Gastroesophageal sphincter (tissue), 4 donors: Measurements from ENCODE around the gene PDZD8. TPM values are rescaled to one million over a fixed set of nuclear protein-coding genes. Genes with fewer than 3 reads are reported as not detected.

Source experiments
- ATAC-seq: fragments of 150-250 bp; one replicate; pipeline ENCODE4 v1.9.1; 2016; ENCODE audit warnings: mild to moderate bottlenecking, moderate library complexity
- H3K27ac ChIP-seq, 4 donors: fragments of 200-600 bp; sonication (generic) in 3 of 4; 1 replicate in 3 of 4; 2 replicates in 1 of 4; pipeline ENCODE4 v1.5.1; 2016 to 2019
- H3K27me3 ChIP-seq: fragments of 200-600 bp; sonication (generic); one replicate; pipeline ENCODE4 v1.5.1; 2019
- H3K36me3 ChIP-seq, 2 donors: fragments of 200-600 bp; sonication (generic); one replicate each; pipeline ENCODE4 v1.5.1; 2019; ENCODE audit warnings: control low read depth in 1 of 2
- H3K4me1 ChIP-seq, 3 donors: fragments of 200-600 bp; sonication (generic); 1 replicate in 2 of 3; 2 replicates in 1 of 3; pipeline ENCODE4 v1.5.1; 2016 to 2019; ENCODE audit warnings: control low read depth in 2 of 3
- H3K4me3 ChIP-seq, 2 donors: fragments of 200-600 bp; sonication (generic); one replicate each; pipeline ENCODE4 v1.5.1; 2019; ENCODE audit warnings: mild to moderate bottlenecking in 1 of 2, moderate library complexity in 1 of 2
- H3K9me3 ChIP-seq, 3 donors: fragments of 200-600 bp; sonication (generic); one replicate each; pipeline ENCODE4 v1.5.1; 2017 to 2019; ENCODE audit warnings: control low read depth in 2 of 3
- CTCF ChIP-seq, 4 experiments: fragments of 200-600 bp in 2 of 4; fragments of 450-650 bp in 2 of 4; sonication (generic) in 1 of 4; IDR thresholded peaks; one replicate each; pipeline ENCODE4 v1.5.1; 2017 to 2019; ENCODE audit warnings: antibody characterized with exemption in 4 of 4, mild to moderate bottlenecking in 2 of 4, moderate library complexity in 2 of 4
- EP300 ChIP-seq: sonication (generic); formaldehyde crosslinking; IDR thresholded peaks from one replicate; pipeline ENCODE4 v1.6.1; 2017; ENCODE audit warnings: antibody characterized with exemption, mild to moderate bottlenecking
- POLR2A ChIP-seq, 2 donors: fragments of 450-650 bp; IDR thresholded peaks; one replicate each; pipeline ENCODE4 v1.6.1; 2017; ENCODE audit warnings: antibody characterized with exemption in 2 of 2, mild to moderate bottlenecking in 2 of 2, moderate library complexity in 1 of 2
- POLR2AphosphoS5 ChIP-seq: sonication (generic); formaldehyde crosslinking; IDR thresholded peaks from one replicate; pipeline ENCODE4 v1.6.1; 2017; ENCODE audit warnings: antibody characterized with exemption
- WGBS, 2 donors: methylation state at CpG; one replicate each; pipeline ENCODE4 v1.1.5; 2018; ENCODE audit warnings: low coverage in 1 of 2; 5-methylcytosine and 5-hydroxymethylcytosine counted together
- total RNA-seq, 4 donors: library from RNA; depleted of rRNA; stranded (reverse); fragments of >200 nt; gene quantifications; one replicate each; pipeline ENCODE4 v1.1.0, GENCODE V29; 2016

The PDZD8 gene
- total RNA-seq, 4 donors from 2014 or later = 32.8 to 49.2 (median 37.3) TPM

- no peak for ATAC-seq
- 51 to 100% methylated on average over 2 of the region's 2 CpGs for WGBS, 2 donors
- Histone ChIP-seq H3K27ac (no peak overlapping the region), H3K4me1 (no peaks in the 10 kb centered on the region), H3K4me3 (no peak overlapping the region), H3K36me3 (no peaks in the 10 kb centered on the region), H3K27me3 (peaks cover 38% of the 10 kb centered on the region), H3K9me3 (no peaks in the 10 kb centered on the region)
- TF ChIP-seq CTCF (IDR thresholded peaks at IDR 0.05) (no peak), POLR2AphosphoS5 (no peak), POLR2A (IDR thresholded peaks at IDR 0.05) (no peak), EP300 (no peak)
These were observed 11.6 kb upstream of the PDZD8 start for GRCh38 chr10:117386805-117387204.

GRCh38 chr10:117382861-117383260 is 7.6 kb upstream of the PDZD8 start:
- H3K27ac ChIP-seq = no peak overlapping the region
- H3K36me3 ChIP-seq = no peaks in the 10 kb centered on the region
- H3K4me3 ChIP-seq = no peak overlapping the region
- no peaks in the 10 kb centered on the region for H3K9me3 ChIP-seq
- TF ChIP-seq EP300 (no peak), POLR2A (IDR thresholded peaks at IDR 0.05) (no peak), CTCF (IDR thresholded peaks at IDR 0.05) (no peak), POLR2AphosphoS5 (no peak)
- no peaks in the 10 kb centered on the region for H3K4me1 ChIP-seq
- 33 to 100% methylated on average over 1 of the region's 1 CpG for WGBS, 2 donors
- peaks cover 42% of the 10 kb centered on the region for H3K27me3 ChIP-seq
- no peak for ATAC-seq

- H3K4me3 ChIP-seq = peak overlapping the region; percentile 86 to 94
- H3K27ac ChIP-seq = peak overlapping the region; percentile 91 to 99 (median 95)
- H3K27me3 ChIP-seq = peaks cover 14% of the 10 kb centered on the region
- no peak for TF ChIP-seq EP300
- TF ChIP-seq POLR2AphosphoS5 = no peak
- TF ChIP-seq POLR2A (IDR thresholded peaks at IDR 0.05) = no peak
- no peak for TF ChIP-seq CTCF (IDR thresholded peaks at IDR 0.05)
- peaks cover 0 to 53% (median 15%) of the 10 kb centered on the region in 3 donors for H3K4me1 ChIP-seq
- no CpG with 5 or more reads among the region's 92 CpGs for WGBS, 2 donors
- peak; percentile 50 for ATAC-seq
- no peaks in the 10 kb centered on the region for H3K36me3 ChIP-seq
- H3K9me3 ChIP-seq = no peaks in the 10 kb centered on the region
These were observed 507 bp downstream of the PDZD8 start for GRCh38 chr10:117374506-117375359.

GRCh38 chr10:117373823-117374505 is 1.3 kb downstream of the PDZD8 start:
- H3K36me3 ChIP-seq = no peaks in the 10 kb centered on the region
- peak; percentile 42 for ATAC-seq
- H3K4me1 ChIP-seq = peaks cover 0 to 60% (median 15%) of the 10 kb centered on the region in 3 donors
- peak; percentile 38 for TF ChIP-seq POLR2AphosphoS5
- no peak for TF ChIP-seq POLR2A (IDR thresholded peaks at IDR 0.05)
- peaks cover 6% of the 10 kb centered on the region for H3K27me3 ChIP-seq
- no peaks in the 10 kb centered on the region for H3K9me3 ChIP-seq
- peak overlapping the region; percentile 86 to 94 for H3K4me3 ChIP-seq
- WGBS, 2 donors = 0% methylated on average over 5 of the region's 31 CpGs; no CpG with 5 or more reads in 1 of the 2 donors
- peak overlapping the region in 3 of 4 donors; percentile 91 to 99 (median 96) for H3K27ac ChIP-seq

GRCh38 chr10:117370205-117370604 is 5.0 kb downstream of the PDZD8 start:
- no peaks in the 10 kb centered on the region for H3K27me3 ChIP-seq
- no peaks in the 10 kb centered on the region for H3K36me3 ChIP-seq
- no peak overlapping the region for H3K27ac ChIP-seq
- H3K9me3 ChIP-seq = no peaks in the 10 kb centered on the region
- H3K4me3 ChIP-seq = no peak overlapping the region
- H3K4me1 ChIP-seq = peaks cover 0 to 67% (median 10%) of the 10 kb centered on the region in 3 donors
- 42 to 47% methylated on average over 3 to 5 of the region's 5 CpGs for WGBS, 2 donors
- TF ChIP-seq CTCF (IDR thresholded peaks at IDR 0.05) = no peak
- TF ChIP-seq EP300 = no peak
- TF ChIP-seq POLR2A (IDR thresholded peaks at IDR 0.05) = no peak
- no peak for TF ChIP-seq POLR2AphosphoS5
- ATAC-seq = no peak
